Endothelial cell of umbilical vein (primary cell): ENCODE data around the gene ECPAS.

Source experiments
- EZH2 ChIP-seq: IDR thresholded peaks from 2 replicates; pipeline ENCODE4 v1.6.1; 2012; ENCODE audit warnings: borderline replicate concordance, low read depth, mild to moderate bottlenecking, moderate library complexity, low read length, inconsistent platforms; ENCODE audit not compliant: severe bottlenecking
- FOS ChIP-seq: IDR thresholded peaks from 2 replicates; pipeline ENCODE4 v1.6.1; 2011; ENCODE audit warnings: mild to moderate bottlenecking, low read length, moderate library complexity, borderline replicate concordance; ENCODE audit not compliant: insufficient read depth
- MYC ChIP-seq: IDR thresholded peaks from one replicate; pipeline ENCODE4 v1.6.1; 2011; ENCODE audit warnings: mild to moderate bottlenecking, low read depth, low read length
- POLR2A ChIP-seq: IDR thresholded peaks from 2 replicates; pipeline ENCODE4 v1.6.1; 2012; ENCODE audit warnings: low read depth, mild to moderate bottlenecking, control low read depth, low read length
- POLR2AphosphoS5 ChIP-seq: IDR thresholded peaks from 2 replicates; pipeline ENCODE4 v1.6.1; 2012; ENCODE audit warnings: low read depth, mild to moderate bottlenecking, control low read depth, low read length, moderate library complexity; ENCODE audit not compliant: insufficient read depth
- TF ChIP-seq, protein P1 (sequence below), 2 donors: IDR thresholded peaks; 1 replicate in 1 of 2; 2 replicates in 1 of 2; pipeline ENCODE4 v1.5.1; 2011; ENCODE audit warnings: low read length in 2 of 2, mild to moderate bottlenecking in 2 of 2, moderate library complexity in 2 of 2, control low read depth in 1 of 2, inconsistent platforms in 1 of 2, low read depth in 1 of 2; ENCODE audit not compliant: insufficient read depth in 1 of 2; ENCODE audit errors: extremely low read depth in 1 of 2
- TF ChIP-seq, protein P2 (sequence below): IDR thresholded peaks from 2 replicates; pipeline ENCODE4 v1.6.1; 2011; ENCODE audit not compliant: insufficient read depth, insufficient read length

DNA sequence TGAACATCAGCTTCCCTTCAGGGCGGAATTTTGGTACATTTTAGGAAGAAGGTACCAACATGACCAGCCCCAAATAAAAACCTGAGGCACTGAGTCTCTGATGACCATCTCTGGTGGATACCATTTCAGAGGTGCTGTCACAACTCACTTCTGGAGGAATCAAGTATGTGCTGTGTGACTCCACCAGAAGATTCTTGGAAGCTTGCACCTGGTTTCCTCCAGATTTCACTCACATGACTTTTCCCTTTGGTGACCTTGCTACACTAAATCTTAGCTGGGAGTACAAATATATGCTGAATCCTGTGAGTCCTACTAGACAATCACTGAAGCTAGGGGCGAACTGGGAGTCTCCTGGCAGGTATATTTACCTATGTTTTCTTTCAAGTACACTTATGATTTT lies 28.5 kb downstream of the ECPAS start:
- TF ChIP-seq, protein P1, sequence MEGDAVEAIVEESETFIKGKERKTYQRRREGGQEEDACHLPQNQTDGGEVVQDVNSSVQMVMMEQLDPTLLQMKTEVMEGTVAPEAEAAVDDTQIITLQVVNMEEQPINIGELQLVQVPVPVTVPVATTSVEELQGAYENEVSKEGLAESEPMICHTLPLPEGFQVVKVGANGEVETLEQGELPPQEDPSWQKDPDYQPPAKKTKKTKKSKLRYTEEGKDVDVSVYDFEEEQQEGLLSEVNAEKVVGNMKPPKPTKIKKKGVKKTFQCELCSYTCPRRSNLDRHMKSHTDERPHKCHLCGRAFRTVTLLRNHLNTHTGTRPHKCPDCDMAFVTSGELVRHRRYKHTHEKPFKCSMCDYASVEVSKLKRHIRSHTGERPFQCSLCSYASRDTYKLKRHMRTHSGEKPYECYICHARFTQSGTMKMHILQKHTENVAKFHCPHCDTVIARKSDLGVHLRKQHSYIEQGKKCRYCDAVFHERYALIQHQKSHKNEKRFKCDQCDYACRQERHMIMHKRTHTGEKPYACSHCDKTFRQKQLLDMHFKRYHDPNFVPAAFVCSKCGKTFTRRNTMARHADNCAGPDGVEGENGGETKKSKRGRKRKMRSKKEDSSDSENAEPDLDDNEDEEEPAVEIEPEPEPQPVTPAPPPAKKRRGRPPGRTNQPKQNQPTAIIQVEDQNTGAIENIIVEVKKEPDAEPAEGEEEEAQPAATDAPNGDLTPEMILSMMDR (IDR thresholded peaks at IDR 0.05; ENCODE audit: extremely low read depth in 1 of 2, insufficient read depth in 1 of 2, low read depth in 1 of 2, low read length in 2 of 2) = no peak
- TF ChIP-seq POLR2A (no peak), POLR2AphosphoS5 (no peak), EZH2 (no peak), MYC (no peak), FOS (no peak)
- TF ChIP-seq, protein P2, sequence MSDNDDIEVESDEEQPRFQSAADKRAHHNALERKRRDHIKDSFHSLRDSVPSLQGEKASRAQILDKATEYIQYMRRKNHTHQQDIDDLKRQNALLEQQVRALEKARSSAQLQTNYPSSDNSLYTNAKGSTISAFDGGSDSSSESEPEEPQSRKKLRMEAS = no peak
